ENCODE data around the gene ASTL.

Gene ASTL

GRCh38 chr2:96098900-96099590, 39.3 kb downstream of the ASTL start:
- no peaks in the 10 kb centered on the region for H3K9me3 ChIP-seq (ENCODE audit: control insufficient read depth, insufficient read depth, low read depth, low read length)
- H3K36me3 ChIP-seq (ENCODE audit: control insufficient read depth in 2 of 2, insufficient read depth in 1 of 2, low read length in 2 of 2), result no peaks in the 10 kb centered on the region
- ChIA-PET CTCF (interaction anchor here (1.0 kb wide), 1 partner anchor 11 kb away, joined by 3 read pairs; no protein-coding TSS in a partner anchor), POLR2A (no interaction called here)
- no peak overlapping the region for H3K4me3 ChIP-seq (ENCODE audit: low read depth, low read length)
- TF ChIP-seq KLF1 (tag by site-specific recombination; IDR thresholded peaks at IDR 0.05) (no peak), ZBTB48 (tag by site-specific recombination; IDR thresholded peaks at IDR 0.05) (no peak), ZNF518A (tag by site-specific recombination; conservative IDR thresholded peaks at IDR 0.05; ENCODE audit: low read depth) (no peak), ZNF2 (tag by site-specific recombination; IDR thresholded peaks at IDR 0.05) (no peak), ZNF571 (tag by site-specific recombination; IDR thresholded peaks at IDR 0.05) (no peak), ZNF133 (tag by site-specific recombination; IDR thresholded peaks at IDR 0.05) (no peak), MYNN (tag by site-specific recombination; IDR thresholded peaks at IDR 0.05; ENCODE audit: borderline replicate concordance) (no peak), ZNF621 (tag by site-specific recombination; IDR thresholded peaks at IDR 0.05) (no peak), ZNF677 (tag by site-specific recombination; IDR thresholded peaks at IDR 0.05) (no peak)
- TF ChIP-seq, protein P1, sequence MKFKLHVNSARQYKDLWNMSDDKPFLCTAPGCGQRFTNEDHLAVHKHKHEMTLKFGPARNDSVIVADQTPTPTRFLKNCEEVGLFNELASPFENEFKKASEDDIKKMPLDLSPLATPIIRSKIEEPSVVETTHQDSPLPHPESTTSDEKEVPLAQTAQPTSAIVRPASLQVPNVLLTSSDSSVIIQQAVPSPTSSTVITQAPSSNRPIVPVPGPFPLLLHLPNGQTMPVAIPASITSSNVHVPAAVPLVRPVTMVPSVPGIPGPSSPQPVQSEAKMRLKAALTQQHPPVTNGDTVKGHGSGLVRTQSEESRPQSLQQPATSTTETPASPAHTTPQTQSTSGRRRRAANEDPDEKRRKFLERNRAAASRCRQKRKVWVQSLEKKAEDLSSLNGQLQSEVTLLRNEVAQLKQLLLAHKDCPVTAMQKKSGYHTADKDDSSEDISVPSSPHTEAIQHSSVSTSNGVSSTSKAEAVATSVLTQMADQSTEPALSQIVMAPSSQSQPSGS (tag by site-specific recombination; IDR thresholded peaks at IDR 0.05; ENCODE audit: low read depth), result no peak
- TF ChIP-seq, protein P2, sequence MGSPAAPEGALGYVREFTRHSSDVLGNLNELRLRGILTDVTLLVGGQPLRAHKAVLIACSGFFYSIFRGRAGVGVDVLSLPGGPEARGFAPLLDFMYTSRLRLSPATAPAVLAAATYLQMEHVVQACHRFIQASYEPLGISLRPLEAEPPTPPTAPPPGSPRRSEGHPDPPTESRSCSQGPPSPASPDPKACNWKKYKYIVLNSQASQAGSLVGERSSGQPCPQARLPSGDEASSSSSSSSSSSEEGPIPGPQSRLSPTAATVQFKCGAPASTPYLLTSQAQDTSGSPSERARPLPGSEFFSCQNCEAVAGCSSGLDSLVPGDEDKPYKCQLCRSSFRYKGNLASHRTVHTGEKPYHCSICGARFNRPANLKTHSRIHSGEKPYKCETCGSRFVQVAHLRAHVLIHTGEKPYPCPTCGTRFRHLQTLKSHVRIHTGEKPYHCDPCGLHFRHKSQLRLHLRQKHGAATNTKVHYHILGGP (tag by site-specific recombination; IDR thresholded peaks at IDR 0.05), result no peak
- TF ChIP-seq, protein P3, sequence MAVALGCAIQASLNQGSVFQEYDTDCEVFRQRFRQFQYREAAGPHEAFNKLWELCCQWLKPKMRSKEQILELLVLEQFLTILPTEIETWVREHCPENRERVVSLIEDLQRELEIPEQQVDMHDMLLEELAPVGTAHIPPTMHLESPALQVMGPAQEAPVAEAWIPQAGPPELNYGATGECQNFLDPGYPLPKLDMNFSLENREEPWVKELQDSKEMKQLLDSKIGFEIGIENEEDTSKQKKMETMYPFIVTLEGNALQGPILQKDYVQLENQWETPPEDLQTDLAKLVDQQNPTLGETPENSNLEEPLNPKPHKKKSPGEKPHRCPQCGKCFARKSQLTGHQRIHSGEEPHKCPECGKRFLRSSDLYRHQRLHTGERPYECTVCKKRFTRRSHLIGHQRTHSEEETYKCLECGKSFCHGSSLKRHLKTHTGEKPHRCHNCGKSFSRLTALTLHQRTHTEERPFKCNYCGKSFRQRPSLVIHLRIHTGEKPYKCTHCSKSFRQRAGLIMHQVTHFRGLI (tag by site-specific recombination; IDR thresholded peaks at IDR 0.05), result no peak
- no peaks in the 10 kb centered on the region for H3K4me1 ChIP-seq (ENCODE audit: control insufficient read depth, insufficient read depth, low read length)
- H3K27ac ChIP-seq (ENCODE audit: extremely low read depth, low read depth, low read length), result no peak overlapping the region

- Histone ChIP-seq H3K4me3 (ENCODE audit: low read depth, low read length) (no peak overlapping the region), H3K27ac (ENCODE audit: extremely low read depth, low read depth, low read length) (no peak overlapping the region), H3K4me1 (ENCODE audit: control insufficient read depth, insufficient read depth, low read length) (no peaks in the 10 kb centered on the region), H3K36me3 (ENCODE audit: control insufficient read depth in 2 of 2, insufficient read depth in 1 of 2, low read length in 2 of 2) (no peaks in the 10 kb centered on the region), H3K9me3 (ENCODE audit: control insufficient read depth, insufficient read depth, low read depth, low read length) (no peaks in the 10 kb centered on the region)
- ChIA-PET POLR2A (no interaction called here), CTCF (interaction anchor here (1.0 to 1.4 kb wide), 2 partner anchors 10 to 19 kb away, joined by 3 to 4 read pairs; no protein-coding TSS in a partner anchor)
- TF ChIP-seq FEZF1 (tag by site-specific recombination; IDR thresholded peaks at IDR 0.05), result no peak
- no peak for TF ChIP-seq ZNF311 (tag by site-specific recombination; IDR thresholded peaks at IDR 0.05; ENCODE audit: borderline replicate concordance)
- TF ChIP-seq ZNF518A (tag by site-specific recombination; conservative IDR thresholded peaks at IDR 0.05; ENCODE audit: low read depth), result no peak
- TF ChIP-seq PBX3 (CRISPR knock-in tag; IDR thresholded peaks at IDR 0.05), result no peak
- TF ChIP-seq ZFP37 (tag by site-specific recombination; IDR thresholded peaks at IDR 0.05), result no peak
Measured at GRCh38 chr2:96097951-96098823, 40.1 kb downstream of the ASTL start.

Data from HEK293 (cell line).